Ascending aorta (tissue), 2 donors: Measurements from ENCODE around the gene SFPQ. TPM values are rescaled to one million over a fixed set of nuclear protein-coding genes. Genes with fewer than 3 reads are reported as not detected.

Experiments
- DNase-seq, 2 donors: peaks; one replicate each; pipeline ENCODE4 v3.0.0-alpha.2; 2019; ENCODE audit warnings: low spot score in 2 of 2
- H3K27ac ChIP-seq, 2 donors: fragments of 200-600 bp; sonication (generic); one replicate each; pipeline ENCODE4 v1.5.1; 2016 to 2017; ENCODE audit warnings: mild to moderate bottlenecking in 1 of 2
- H3K27me3 ChIP-seq: fragments of 200-600 bp; sonication (generic); one replicate; pipeline ENCODE4 v1.5.1; 2017
- H3K36me3 ChIP-seq, 2 donors: fragments of 200-600 bp; sonication (generic); one replicate each; pipeline ENCODE4 v1.5.1; 2016
- H3K4me1 ChIP-seq, 2 donors: fragments of 200-600 bp; sonication (generic); one replicate each; pipeline ENCODE4 v1.5.1; 2016 to 2017; ENCODE audit warnings: mild to moderate bottlenecking in 1 of 2
- H3K4me3 ChIP-seq, 2 donors: fragments of 200-600 bp; sonication (generic); one replicate each; pipeline ENCODE4 v1.5.1; 2016 to 2017; ENCODE audit warnings: mild to moderate bottlenecking in 1 of 2
- H3K9me3 ChIP-seq, 2 donors: fragments of 200-600 bp; sonication (generic); one replicate each; pipeline ENCODE4 v1.5.1; 2016
- intact Hi-C: fragments of 100-400 bp; cut with DNase I; formaldehyde crosslinking; loops from one replicate; pipeline ENCODE4 v1.15.1; 2023
- total RNA-seq: library from RNA; depleted of rRNA; stranded (reverse); fragments of >200 nt; gene quantifications from one replicate; pipeline ENCODE4 v1.1.0, GENCODE V29; 2016
- TF ChIP-seq, protein P1 (sequence below), 3 experiments: fragments of 200-600 bp in 2 of 3; fragments of 450-650 bp in 1 of 3; sonication (generic) in 2 of 3; IDR thresholded peaks; one replicate each; pipeline ENCODE4 v1.5.1; 2016 to 2019; ENCODE audit warnings: antibody characterized with exemption in 3 of 3, mild to moderate bottlenecking in 1 of 3, moderate library complexity in 1 of 3

Gene SFPQ
- total RNA-seq, 1 donor from 2014 or later: 231 TPM

DNA sequence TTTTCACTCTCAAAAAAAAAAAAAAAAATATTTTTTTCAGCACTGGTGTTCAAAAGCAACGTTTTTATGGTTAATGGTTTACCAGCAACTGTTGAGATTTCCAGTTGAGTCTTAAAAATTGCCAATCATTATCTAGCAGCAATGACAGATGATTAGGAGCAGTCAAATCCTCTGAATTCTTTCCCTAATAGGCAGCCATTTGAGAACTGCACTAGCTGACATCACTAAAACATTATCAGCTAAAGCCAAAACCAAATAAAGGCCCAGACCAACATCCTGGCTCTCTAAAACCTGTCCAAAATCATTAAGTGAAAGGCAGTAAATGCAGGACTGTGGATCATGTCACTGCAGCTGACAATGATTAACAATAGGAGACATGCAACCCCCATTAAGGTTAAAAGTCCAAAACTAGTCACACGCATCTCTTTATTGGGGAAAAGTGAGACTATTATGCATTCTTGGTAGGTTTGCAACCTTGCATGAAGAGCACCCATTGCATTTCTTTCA lies 14.0 kb downstream of the SFPQ start:
- H3K27me3 ChIP-seq: no peaks in the 10 kb centered on the region
- H3K36me3 ChIP-seq: peaks cover 80 to 88% of the 10 kb centered on the region in 2 donors
- no peaks in the 10 kb centered on the region for H3K9me3 ChIP-seq
- no peak for DNase-seq
- H3K4me3 ChIP-seq: no peak overlapping the region
- H3K27ac ChIP-seq: no peak overlapping the region
- TF ChIP-seq, protein P1, sequence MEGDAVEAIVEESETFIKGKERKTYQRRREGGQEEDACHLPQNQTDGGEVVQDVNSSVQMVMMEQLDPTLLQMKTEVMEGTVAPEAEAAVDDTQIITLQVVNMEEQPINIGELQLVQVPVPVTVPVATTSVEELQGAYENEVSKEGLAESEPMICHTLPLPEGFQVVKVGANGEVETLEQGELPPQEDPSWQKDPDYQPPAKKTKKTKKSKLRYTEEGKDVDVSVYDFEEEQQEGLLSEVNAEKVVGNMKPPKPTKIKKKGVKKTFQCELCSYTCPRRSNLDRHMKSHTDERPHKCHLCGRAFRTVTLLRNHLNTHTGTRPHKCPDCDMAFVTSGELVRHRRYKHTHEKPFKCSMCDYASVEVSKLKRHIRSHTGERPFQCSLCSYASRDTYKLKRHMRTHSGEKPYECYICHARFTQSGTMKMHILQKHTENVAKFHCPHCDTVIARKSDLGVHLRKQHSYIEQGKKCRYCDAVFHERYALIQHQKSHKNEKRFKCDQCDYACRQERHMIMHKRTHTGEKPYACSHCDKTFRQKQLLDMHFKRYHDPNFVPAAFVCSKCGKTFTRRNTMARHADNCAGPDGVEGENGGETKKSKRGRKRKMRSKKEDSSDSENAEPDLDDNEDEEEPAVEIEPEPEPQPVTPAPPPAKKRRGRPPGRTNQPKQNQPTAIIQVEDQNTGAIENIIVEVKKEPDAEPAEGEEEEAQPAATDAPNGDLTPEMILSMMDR (IDR thresholded peaks at IDR 0.05): no peak
- H3K4me1 ChIP-seq: peaks cover 0 to 7% of the 10 kb centered on the region in 2 donors
- intact Hi-C loops: no loop called here

DNA sequence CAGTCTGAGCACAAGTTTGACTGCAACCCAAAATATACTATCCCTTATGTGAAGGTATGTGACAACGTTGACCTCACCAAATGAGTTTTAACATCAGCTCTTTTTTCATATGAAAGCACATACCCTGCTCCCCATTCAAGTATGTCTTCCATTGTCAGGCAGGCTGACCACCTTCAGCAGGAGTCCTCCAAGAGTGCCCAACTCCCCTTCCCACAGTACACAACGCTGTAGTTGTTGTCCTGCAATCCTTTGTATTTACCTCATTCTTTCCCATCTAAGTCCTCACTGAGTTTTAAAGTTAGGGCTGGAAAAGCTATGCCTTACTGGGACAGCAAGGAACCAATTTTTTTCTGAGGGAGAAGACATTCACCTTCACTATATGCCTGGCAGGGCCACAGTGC lies 14.7 kb downstream of the SFPQ start:
- H3K27me3 ChIP-seq: no peaks in the 10 kb centered on the region
- H3K4me3 ChIP-seq: no peak overlapping the region
- no peak for DNase-seq
- peaks cover 0 to 7% of the 10 kb centered on the region in 2 donors for H3K4me1 ChIP-seq
- peaks cover 73 to 82% of the 10 kb centered on the region in 2 donors for H3K36me3 ChIP-seq
- intact Hi-C loops: no loop called here
- TF ChIP-seq, protein P1 (IDR thresholded peaks at IDR 0.05): no peak
- H3K27ac ChIP-seq: no peak overlapping the region
- H3K9me3 ChIP-seq: no peaks in the 10 kb centered on the region

DNA sequence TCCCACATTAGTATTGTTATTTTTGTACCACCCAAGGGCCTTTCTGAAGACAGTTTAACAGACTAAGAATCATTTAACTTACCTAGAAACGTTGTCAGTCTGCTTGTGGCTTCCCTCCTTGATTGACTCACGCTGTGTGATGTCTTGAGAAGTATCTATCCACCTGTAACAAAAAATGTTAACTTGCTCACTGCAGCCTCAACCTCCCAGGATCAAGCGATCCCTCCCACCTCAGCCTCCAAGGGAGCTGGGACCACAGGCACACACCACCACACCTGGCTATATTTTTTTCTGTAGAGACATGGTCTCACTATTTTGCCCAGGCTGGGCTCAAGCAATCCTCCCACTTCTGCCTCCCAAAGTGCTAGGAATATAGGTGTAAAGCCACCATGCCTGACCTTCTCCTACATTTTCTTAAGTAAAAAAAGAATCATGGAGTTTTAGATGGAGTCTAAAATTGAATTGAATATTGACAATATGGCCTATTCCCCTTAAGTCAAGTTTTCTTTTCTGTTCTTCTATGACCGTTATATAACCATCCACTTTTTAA lies 15.6 kb downstream of the SFPQ start:
- no peaks in the 10 kb centered on the region for H3K9me3 ChIP-seq
- H3K36me3 ChIP-seq: peaks cover 63 to 72% of the 10 kb centered on the region in 2 donors
- TF ChIP-seq, protein P1 (IDR thresholded peaks at IDR 0.05): no peak
- H3K4me3 ChIP-seq: no peak overlapping the region
- no peak for DNase-seq
- intact Hi-C loops: no loop called here
- no peak overlapping the region for H3K27ac ChIP-seq
- peaks cover 0 to 7% of the 10 kb centered on the region in 2 donors for H3K4me1 ChIP-seq
- H3K27me3 ChIP-seq: no peaks in the 10 kb centered on the region

DNA sequence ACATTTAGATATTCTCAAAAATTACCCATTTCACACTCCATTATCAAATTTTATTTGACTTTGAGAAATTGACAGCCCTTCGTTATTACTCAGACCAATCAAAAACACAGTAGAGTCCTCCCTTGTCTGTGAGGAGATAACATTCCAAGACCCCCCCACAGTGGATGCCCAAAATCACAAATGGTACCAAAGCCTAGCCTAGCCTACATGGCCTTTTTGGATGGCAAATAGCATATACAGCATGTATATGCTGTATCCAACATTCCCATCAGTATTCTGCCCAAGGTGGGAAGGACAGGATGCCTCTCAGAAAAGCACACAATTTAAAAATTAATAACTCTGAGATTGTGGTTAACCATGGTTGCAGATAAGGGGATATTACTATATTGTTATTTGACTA lies 17.3 kb downstream of the SFPQ start:
- TF ChIP-seq, protein P1 (IDR thresholded peaks at IDR 0.05): no peak
- H3K4me1 ChIP-seq: peaks cover 0 to 7% of the 10 kb centered on the region in 2 donors
- H3K4me3 ChIP-seq: no peak overlapping the region
- intact Hi-C loops: no loop called here
- DNase-seq: no peak
- H3K27me3 ChIP-seq: no peaks in the 10 kb centered on the region
- H3K36me3 ChIP-seq: peaks cover 49 to 55% of the 10 kb centered on the region in 2 donors
- H3K9me3 ChIP-seq: no peaks in the 10 kb centered on the region
- H3K27ac ChIP-seq: no peak overlapping the region

DNA sequence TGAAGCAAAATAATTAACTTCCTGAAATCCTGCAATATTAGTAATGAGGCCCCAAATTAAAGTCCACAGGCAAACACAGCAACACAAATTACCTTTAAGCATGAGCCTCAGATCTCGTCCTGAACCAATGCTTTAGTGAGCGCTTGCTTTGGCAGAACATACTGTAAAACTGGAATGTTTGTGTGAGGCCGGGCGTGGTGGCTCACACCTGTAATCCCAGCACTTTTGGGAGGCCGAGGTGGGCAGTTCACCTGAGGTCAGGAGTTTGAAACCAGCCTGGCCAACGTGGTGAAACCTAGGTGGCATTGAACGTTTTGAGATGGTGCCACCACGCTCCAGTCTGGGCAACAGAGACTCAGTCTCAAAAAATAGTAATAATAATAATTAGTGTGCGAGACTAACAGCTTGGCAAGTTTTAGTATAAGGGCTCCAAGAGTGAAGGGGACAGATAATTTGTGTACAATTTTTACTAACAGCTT lies 17.8 kb downstream of the SFPQ start:
- peaks cover 0 to 4% of the 10 kb centered on the region in 2 donors for H3K4me1 ChIP-seq
- intact Hi-C loops: no loop called here
- peaks cover 45 to 50% of the 10 kb centered on the region in 2 donors for H3K36me3 ChIP-seq
- H3K9me3 ChIP-seq: no peaks in the 10 kb centered on the region
- H3K27ac ChIP-seq: no peak overlapping the region
- H3K4me3 ChIP-seq: no peak overlapping the region
- H3K27me3 ChIP-seq: no peaks in the 10 kb centered on the region
- TF ChIP-seq, protein P1 (IDR thresholded peaks at IDR 0.05): no peak
- DNase-seq: no peak
